SU-DHL-6 (cell line): ENCODE data around the gene C12orf57.

ENCODE experiments used
- H2AFZ ChIP-seq: fragments of 200-600 bp; sonication (generic); 2 replicates; pipeline ENCODE4 v1.6.1; 2014; ENCODE audit warnings: low read depth, mild to moderate bottlenecking, moderate library complexity, mixed read lengths, antibody characterized with exemption, low read length; ENCODE audit not compliant: severe bottlenecking
- H3F3A ChIP-seq: fragments of 200-600 bp; shearing (Covaris generic); 2 replicates; pipeline ENCODE4 v1.6.0; 2016; ENCODE audit warnings: antibody characterized with exemption, mild to moderate bottlenecking; ENCODE audit not compliant: insufficient read depth
- H3K27ac ChIP-seq: fragments of 200-600 bp; sonication (generic); 2 replicates; pipeline ENCODE4 v1.5.1; 2016; ENCODE audit warnings: low read depth, mild to moderate bottlenecking, low read length, moderate library complexity, mixed read lengths
- H3K27me3 ChIP-seq: fragments of 200-600 bp; sonication (generic), shearing (Covaris generic); 2 replicates; pipeline ENCODE4 v1.6.0; 2014; ENCODE audit warnings: mild to moderate bottlenecking, low read length
- H3K36me3 ChIP-seq: fragments of 200-600 bp; sonication (generic); 2 replicates; pipeline ENCODE4 v1.6.1; 2014; ENCODE audit warnings: mild to moderate bottlenecking, low read length, mixed read lengths
- H3K4me2 ChIP-seq: fragments of 300-600, 200-600 bp; shearing (Covaris generic), sonication (generic); 2 replicates; pipeline ENCODE4 v1.6.0; 2014; ENCODE audit warnings: low read length, low read depth, mild to moderate bottlenecking; ENCODE audit not compliant: poor library complexity, severe bottlenecking
- H3K4me3 ChIP-seq: fragments of 200-600 bp; sonication (generic); 2 replicates; pipeline ENCODE4 v1.5.1; 2014; ENCODE audit warnings: antibody characterized with exemption, low read length, mild to moderate bottlenecking, mixed read lengths; ENCODE audit not compliant: insufficient read depth, poor library complexity, severe bottlenecking
- H3K79me2 ChIP-seq: fragments of 200-600 bp; sonication (generic); 2 replicates; pipeline ENCODE4 v1.6.1; 2014; ENCODE audit warnings: mild to moderate bottlenecking, low read length, moderate library complexity; ENCODE audit not compliant: insufficient read depth
- H3K9ac ChIP-seq: fragments of 200-600 bp; sonication (generic); 2 replicates; pipeline ENCODE4 v1.7.0; 2014; ENCODE audit warnings: mild to moderate bottlenecking, low read length
- H3K9me2 ChIP-seq: fragments of 200-600 bp; sonication (generic); replicated peaks from 2 replicates; pipeline ENCODE4 v1.6.1; 2014; ENCODE audit warnings: low read length; ENCODE audit not compliant: insufficient read depth
- H3K9me3 ChIP-seq: fragments of 200-600 bp; sonication (generic); 2 replicates; pipeline ENCODE4 v1.6.1; 2014; ENCODE audit warnings: low read length, mixed read lengths; ENCODE audit not compliant: insufficient read depth
- H4K20me1 ChIP-seq: fragments of 200-600 bp; sonication (generic); 2 replicates; pipeline ENCODE4 v1.6.1; 2014; ENCODE audit warnings: low read depth, mild to moderate bottlenecking, antibody characterized with exemption, low read length, moderate library complexity, mixed read lengths
- EZH2phosphoT487 ChIP-seq: fragments of 200-600 bp; sonication (generic), shearing (Covaris generic); conservative IDR thresholded peaks from 2 replicates; pipeline ENCODE4 v1.6.1; 2018; ENCODE audit warnings: mild to moderate bottlenecking, antibody characterized with exemption, low read length, moderate library complexity, mixed read lengths
- TF ChIP-seq, protein P1 (sequence below): fragments of 200-600 bp; sonication (generic); IDR thresholded peaks from one replicate; pipeline ENCODE4 v1.5.1; 2017; ENCODE audit warnings: antibody characterized with exemption, mild to moderate bottlenecking, low read length, moderate library complexity; ENCODE audit not compliant: insufficient read depth, poor library complexity, severe bottlenecking

Gene C12orf57

DNA sequence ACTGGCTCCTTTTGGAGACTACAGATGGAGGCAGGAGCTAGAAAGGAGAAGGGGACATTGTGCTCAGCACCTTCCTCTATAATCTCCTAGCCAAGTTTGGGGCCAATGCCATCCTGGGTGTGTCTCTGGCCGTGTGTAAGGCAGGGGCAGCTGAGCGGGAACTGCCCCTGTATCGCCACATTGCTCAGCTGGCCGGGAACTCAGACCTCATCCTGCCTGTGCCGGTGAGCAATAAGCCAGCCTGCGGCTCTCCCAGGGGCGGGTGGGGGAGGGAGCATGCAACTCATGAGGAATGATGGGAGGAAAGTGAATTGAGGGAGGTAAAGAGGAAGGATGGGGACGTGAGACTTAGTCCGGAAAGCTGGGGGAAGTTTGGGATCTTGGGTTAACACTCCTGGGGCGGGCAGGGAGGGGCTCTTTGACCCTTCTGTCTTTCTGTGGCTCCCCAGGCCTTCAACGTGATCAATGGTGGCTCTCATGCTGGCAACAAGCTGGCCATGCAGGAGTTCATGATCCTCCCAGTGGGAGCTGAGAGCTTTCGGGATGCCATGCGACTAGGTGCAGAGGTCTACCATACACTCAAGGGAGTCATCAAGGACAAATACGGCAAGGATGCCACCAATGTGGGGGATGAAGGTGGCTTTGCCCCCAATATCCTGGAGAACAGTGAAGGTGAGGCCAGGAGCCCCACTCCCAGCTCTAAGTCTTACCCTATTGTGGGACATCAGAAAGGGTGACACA is 26.2 kb upstream of the C12orf57 start:
- Histone ChIP-seq H3K36me3 (no peaks in the 10 kb centered on the region), H2AFZ (no peak overlapping the region), H3K27ac (no peak overlapping the region), H4K20me1 (no peaks in the 10 kb centered on the region), H3K9me3 (no peaks in the 10 kb centered on the region), H3K4me3 (no peak overlapping the region), H3K4me2 (no peak overlapping the region), H3K27me3 (no peaks in the 10 kb centered on the region), H3K9me2 (no peaks in the 10 kb centered on the region), H3K79me2 (no peaks in the 10 kb centered on the region), H3K9ac (no peak overlapping the region), H3F3A (no peaks in the 10 kb centered on the region)
- no peak for TF ChIP-seq EZH2phosphoT487
- TF ChIP-seq, protein P1, sequence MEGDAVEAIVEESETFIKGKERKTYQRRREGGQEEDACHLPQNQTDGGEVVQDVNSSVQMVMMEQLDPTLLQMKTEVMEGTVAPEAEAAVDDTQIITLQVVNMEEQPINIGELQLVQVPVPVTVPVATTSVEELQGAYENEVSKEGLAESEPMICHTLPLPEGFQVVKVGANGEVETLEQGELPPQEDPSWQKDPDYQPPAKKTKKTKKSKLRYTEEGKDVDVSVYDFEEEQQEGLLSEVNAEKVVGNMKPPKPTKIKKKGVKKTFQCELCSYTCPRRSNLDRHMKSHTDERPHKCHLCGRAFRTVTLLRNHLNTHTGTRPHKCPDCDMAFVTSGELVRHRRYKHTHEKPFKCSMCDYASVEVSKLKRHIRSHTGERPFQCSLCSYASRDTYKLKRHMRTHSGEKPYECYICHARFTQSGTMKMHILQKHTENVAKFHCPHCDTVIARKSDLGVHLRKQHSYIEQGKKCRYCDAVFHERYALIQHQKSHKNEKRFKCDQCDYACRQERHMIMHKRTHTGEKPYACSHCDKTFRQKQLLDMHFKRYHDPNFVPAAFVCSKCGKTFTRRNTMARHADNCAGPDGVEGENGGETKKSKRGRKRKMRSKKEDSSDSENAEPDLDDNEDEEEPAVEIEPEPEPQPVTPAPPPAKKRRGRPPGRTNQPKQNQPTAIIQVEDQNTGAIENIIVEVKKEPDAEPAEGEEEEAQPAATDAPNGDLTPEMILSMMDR: no peak

DNA sequence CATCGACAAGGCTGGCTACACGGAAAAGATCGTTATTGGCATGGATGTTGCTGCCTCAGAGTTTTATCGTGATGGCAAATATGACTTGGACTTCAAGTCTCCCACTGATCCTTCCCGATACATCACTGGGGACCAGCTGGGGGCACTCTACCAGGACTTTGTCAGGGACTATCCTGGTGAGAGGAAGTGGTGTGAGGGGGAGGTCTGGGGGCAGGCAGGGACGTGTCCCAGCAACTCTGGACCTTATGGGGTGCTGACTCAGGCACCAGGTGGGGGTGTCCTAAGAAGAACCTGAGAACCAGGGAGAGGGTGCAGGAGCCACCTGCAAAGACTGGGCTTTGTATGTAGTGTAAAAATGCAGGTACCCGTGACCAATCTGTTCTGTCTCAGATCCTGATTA is 24.2 kb upstream of the C12orf57 start:
- Histone ChIP-seq H3K4me2 (no peak overlapping the region), H3K79me2 (no peaks in the 10 kb centered on the region), H3K9me3 (no peaks in the 10 kb centered on the region), H3K27me3 (no peaks in the 10 kb centered on the region), H3K9ac (no peak overlapping the region), H3K4me3 (no peak overlapping the region), H3K27ac (no peak overlapping the region), H3K36me3 (no peaks in the 10 kb centered on the region), H3K9me2 (no peaks in the 10 kb centered on the region), H3F3A (no peaks in the 10 kb centered on the region), H2AFZ (no peak overlapping the region), H4K20me1 (no peaks in the 10 kb centered on the region)
- no peak for TF ChIP-seq EZH2phosphoT487

DNA sequence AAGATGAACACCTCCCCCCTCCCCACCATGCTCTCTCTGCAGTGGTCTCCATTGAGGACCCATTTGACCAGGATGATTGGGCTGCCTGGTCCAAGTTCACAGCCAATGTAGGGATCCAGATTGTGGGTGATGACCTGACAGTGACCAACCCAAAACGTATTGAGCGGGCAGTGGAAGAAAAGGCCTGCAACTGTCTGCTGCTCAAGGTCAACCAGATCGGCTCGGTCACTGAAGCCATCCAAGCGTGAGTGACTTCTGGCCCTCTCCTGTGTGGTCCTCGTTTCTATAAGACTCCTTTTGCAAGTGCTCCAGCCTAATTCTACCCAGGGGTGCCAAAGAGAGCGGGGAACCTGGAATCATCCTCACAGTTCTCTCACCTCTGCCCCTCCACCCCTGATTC is 22.3 kb upstream of the C12orf57 start:
- no peak overlapping the region for H3K4me3 ChIP-seq

More for the DNA sequence above, 22.3 kb upstream of the C12orf57 start:
- Histone ChIP-seq H3K36me3 (no peaks in the 10 kb centered on the region), H3K9me2 (no peaks in the 10 kb centered on the region), H3K27ac (no peak overlapping the region), H3K27me3 (no peaks in the 10 kb centered on the region), H3K79me2 (no peaks in the 10 kb centered on the region), H2AFZ (no peak overlapping the region), H3K9ac (no peak overlapping the region), H3K4me2 (no peak overlapping the region), H3F3A (no peaks in the 10 kb centered on the region), H3K9me3 (no peaks in the 10 kb centered on the region), H4K20me1 (no peaks in the 10 kb centered on the region)
- no peak for TF ChIP-seq EZH2phosphoT487
- TF ChIP-seq, protein P1: no peak
